ENCODE results near the gene FPR2. TPM values are rescaled to one million over a fixed set of nuclear protein-coding genes. Genes with fewer than 3 reads are reported as not detected.

Gene FPR2
- total RNA-seq, 2 experiments from 2014 or later, result not detected

DNA sequence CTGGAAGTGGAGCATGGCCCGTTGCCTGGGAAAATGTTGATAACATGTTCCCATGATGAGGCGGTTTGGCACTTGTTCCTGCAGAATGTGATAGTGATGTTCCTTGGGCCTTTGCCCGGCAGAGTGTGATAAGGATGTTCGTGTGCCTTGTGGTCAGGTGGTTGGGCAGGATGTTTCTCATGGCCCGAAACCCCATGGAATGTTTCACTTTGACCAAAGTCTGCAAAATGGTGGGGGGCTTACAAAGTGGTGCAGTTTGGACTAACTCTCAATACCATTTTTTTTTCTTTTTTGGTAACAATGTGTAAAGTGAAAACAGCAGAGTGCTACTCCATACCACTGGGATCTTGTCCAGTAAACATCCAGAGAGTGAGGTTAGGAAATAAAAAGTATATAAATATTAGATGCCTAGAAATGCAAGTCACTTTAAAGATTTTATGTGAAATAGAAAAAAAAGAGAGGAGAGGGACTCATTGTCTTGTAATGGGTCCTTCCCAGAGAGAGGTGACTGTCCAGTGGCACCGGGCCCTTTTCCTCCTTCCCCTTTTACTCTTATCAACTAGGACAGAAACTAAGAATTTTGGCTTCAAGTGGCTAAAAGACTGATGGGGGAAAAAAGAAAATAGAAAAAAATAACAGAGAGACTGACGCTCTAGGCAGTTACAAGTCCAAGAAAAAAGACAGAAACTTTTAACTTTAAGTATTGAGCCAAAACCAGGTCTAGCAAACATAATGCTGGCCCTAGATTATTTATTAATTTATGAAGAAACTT lies 39.7 kb downstream of the FPR2 start:
- Histone ChIP-seq H3K4me3 (ENCODE audit: low read length) (no peak overlapping the region), H3K9me3 (ENCODE audit: control insufficient read depth in 1 of 2, insufficient read depth in 1 of 2, low read length in 2 of 2) (peaks cover 0 to 23% of the 10 kb centered on the region in 2 experiments), H3K4me1 (ENCODE audit: insufficient read depth, low read length) (no peaks in the 10 kb centered on the region), H3K27me3 (ENCODE audit: control insufficient read depth in 1 of 2, insufficient read depth in 2 of 2, low read length in 2 of 2) (no peaks in the 10 kb centered on the region), H3K27ac (ENCODE audit: low read depth in 1 of 2, low read length in 2 of 2) (no peak overlapping the region), H3K36me3 (ENCODE audit: insufficient read depth, low read length) (no peaks in the 10 kb centered on the region)
- Mint-ChIP-seq H3K4me3 (no peak overlapping the region), H3K27ac (no peak overlapping the region), H3K4me1 (ENCODE audit: low read depth) (no peaks in the 10 kb centered on the region), H3K36me3 (ENCODE audit: low read depth) (no peaks in the 10 kb centered on the region), H3K27me3 (peaks cover 23% of the 10 kb centered on the region), H3K9me3 (peaks cover 3% of the 10 kb centered on the region)
- CTCF ChIA-PET, result no interaction called here
- ATAC-seq (ENCODE audit: poor library complexity) (no peak), DNase-seq (no peak)
- intact Hi-C loops (cut with DNase I, micrococcal nuclease), result no loop called here
- TF ChIP-seq, protein P1, sequence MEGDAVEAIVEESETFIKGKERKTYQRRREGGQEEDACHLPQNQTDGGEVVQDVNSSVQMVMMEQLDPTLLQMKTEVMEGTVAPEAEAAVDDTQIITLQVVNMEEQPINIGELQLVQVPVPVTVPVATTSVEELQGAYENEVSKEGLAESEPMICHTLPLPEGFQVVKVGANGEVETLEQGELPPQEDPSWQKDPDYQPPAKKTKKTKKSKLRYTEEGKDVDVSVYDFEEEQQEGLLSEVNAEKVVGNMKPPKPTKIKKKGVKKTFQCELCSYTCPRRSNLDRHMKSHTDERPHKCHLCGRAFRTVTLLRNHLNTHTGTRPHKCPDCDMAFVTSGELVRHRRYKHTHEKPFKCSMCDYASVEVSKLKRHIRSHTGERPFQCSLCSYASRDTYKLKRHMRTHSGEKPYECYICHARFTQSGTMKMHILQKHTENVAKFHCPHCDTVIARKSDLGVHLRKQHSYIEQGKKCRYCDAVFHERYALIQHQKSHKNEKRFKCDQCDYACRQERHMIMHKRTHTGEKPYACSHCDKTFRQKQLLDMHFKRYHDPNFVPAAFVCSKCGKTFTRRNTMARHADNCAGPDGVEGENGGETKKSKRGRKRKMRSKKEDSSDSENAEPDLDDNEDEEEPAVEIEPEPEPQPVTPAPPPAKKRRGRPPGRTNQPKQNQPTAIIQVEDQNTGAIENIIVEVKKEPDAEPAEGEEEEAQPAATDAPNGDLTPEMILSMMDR (IDR thresholded peaks at IDR 0.05), result no peak
- POLR2A ChIA-PET, result no interaction called here

- H3K36me3 ChIP-seq (ENCODE audit: insufficient read depth, low read length), result no peaks in the 10 kb centered on the region
- no peak overlapping the region for H3K27ac Mint-ChIP-seq
- H3K27ac ChIP-seq (ENCODE audit: low read depth in 1 of 2, low read length in 2 of 2), result no peak overlapping the region
- no peaks in the 10 kb centered on the region for H3K9me3 Mint-ChIP-seq
- no peak for ATAC-seq (ENCODE audit: poor library complexity)
- POLR2A ChIA-PET, result no interaction called here
- no peaks in the 10 kb centered on the region for H3K4me1 ChIP-seq (ENCODE audit: insufficient read depth, low read length)
- H3K4me3 Mint-ChIP-seq, result no peak overlapping the region
- DNase-seq, result no peak
- H3K36me3 Mint-ChIP-seq (ENCODE audit: low read depth), result no peaks in the 10 kb centered on the region
- no peaks in the 10 kb centered on the region for H3K4me1 Mint-ChIP-seq (ENCODE audit: low read depth)
- intact Hi-C loops (cut with DNase I, micrococcal nuclease), result no loop called here
- TF ChIP-seq, protein P1 (IDR thresholded peaks at IDR 0.05), result no peak
- H3K4me3 ChIP-seq (ENCODE audit: low read length), result no peak overlapping the region
- H3K27me3 Mint-ChIP-seq, result peaks cover 9% of the 10 kb centered on the region
- CTCF ChIA-PET, result no interaction called here
- H3K9me3 ChIP-seq (ENCODE audit: control insufficient read depth in 1 of 2, insufficient read depth in 1 of 2, low read length in 2 of 2), result peaks cover 0 to 23% of the 10 kb centered on the region in 2 experiments
- H3K27me3 ChIP-seq (ENCODE audit: control insufficient read depth in 1 of 2, insufficient read depth in 2 of 2, low read length in 2 of 2), result no peaks in the 10 kb centered on the region
These were observed 41.8 kb downstream of the FPR2 start for GRCh38 chr19:51802775-51803174.

DNA sequence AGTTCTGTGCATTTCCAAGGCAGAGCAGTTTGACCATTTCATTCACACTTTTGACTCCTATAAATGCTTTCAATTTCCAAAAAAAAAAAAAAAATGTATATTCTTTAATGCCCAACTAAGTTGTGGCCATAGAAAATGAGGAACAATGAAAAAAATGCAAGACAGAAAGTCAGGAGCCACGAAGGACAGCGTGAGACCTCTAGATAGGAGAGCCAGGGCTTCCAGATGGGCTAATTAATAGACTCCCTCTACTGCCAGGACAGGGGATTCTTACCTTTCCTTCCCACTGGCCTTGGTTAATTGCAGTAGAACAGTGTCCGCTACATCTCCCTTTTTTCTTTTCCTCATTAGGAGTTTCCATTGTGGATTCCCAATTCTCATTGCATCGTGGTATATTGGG lies 42.5 kb downstream of the FPR2 start:
- Mint-ChIP-seq H3K36me3 (ENCODE audit: low read depth) (no peaks in the 10 kb centered on the region), H3K27me3 (peaks cover 9% of the 10 kb centered on the region), H3K27ac (no peak overlapping the region), H3K4me1 (ENCODE audit: low read depth) (no peaks in the 10 kb centered on the region), H3K4me3 (no peak overlapping the region), H3K9me3 (no peaks in the 10 kb centered on the region)
- ATAC-seq (ENCODE audit: poor library complexity) (no peak), DNase-seq (no peak)
- Histone ChIP-seq H3K36me3 (ENCODE audit: insufficient read depth, low read length) (no peaks in the 10 kb centered on the region), H3K27me3 (ENCODE audit: control insufficient read depth in 1 of 2, insufficient read depth in 2 of 2, low read length in 2 of 2) (no peaks in the 10 kb centered on the region), H3K9me3 (ENCODE audit: control insufficient read depth in 1 of 2, insufficient read depth in 1 of 2, low read length in 2 of 2) (peaks cover 0 to 23% of the 10 kb centered on the region in 2 experiments), H3K4me3 (ENCODE audit: low read length) (no peak overlapping the region), H3K27ac (ENCODE audit: low read depth in 1 of 2, low read length in 2 of 2) (no peak overlapping the region), H3K4me1 (ENCODE audit: insufficient read depth, low read length) (no peaks in the 10 kb centered on the region)
- TF ChIP-seq, protein P1 (IDR thresholded peaks at IDR 0.05), result no peak
- CTCF ChIA-PET, result no interaction called here
- intact Hi-C loops (cut with DNase I, micrococcal nuclease), result no loop called here
- POLR2A ChIA-PET, result no interaction called here
